HG02884 (cell line): ENCODE measurements around the gene ACSS2.
A peak's percentile ranks its signal among the peaks of the same experiment; 100 is the strongest.
"Not testable (repeated sequence)": the region's sequence is repeated elsewhere in the genome, so short reads cannot be mapped to it uniquely, and the experiment has no call there.

ENCODE experiments used
- ATAC-seq: cut with Tn5 transposase; IDR thresholded peaks from one replicate; pipeline ENCODE4 v1.9.1; 2021; ENCODE audit warnings: mild to moderate bottlenecking, moderate library complexity; ENCODE audit not compliant: unreplicated experiment

Gene ACSS2

GRCh38 chr20:34873583-34874093 lies 2.8 kb upstream of the ACSS2 start:
- ATAC-seq = no peak

GRCh38 chr20:34874094-34874654 lies 2.2 kb upstream of the ACSS2 start:
- ATAC-seq = no peak

GRCh38 chr20:34875642-34876405 lies 588 bp upstream of the ACSS2 start:
- ATAC-seq = peak; percentile 66

- ATAC-seq = no peak
These were observed 3.9 kb downstream of the ACSS2 start for GRCh38 chr20:34880215-34880850.

GRCh38 chr20:34880971-34881370 lies 4.6 kb downstream of the ACSS2 start:
- not testable (repeated sequence) for ATAC-seq

GRCh38 chr20:34881689-34882088 lies 5.3 kb downstream of the ACSS2 start:
- no peak for ATAC-seq

- no peak for ATAC-seq
These were observed 6.8 kb downstream of the ACSS2 start for GRCh38 chr20:34883087-34883688.

- ATAC-seq = no peak
These were observed 7.4 kb downstream of the ACSS2 start for GRCh38 chr20:34883809-34884208.

GRCh38 chr20:34884260-34884659 lies 7.8 kb downstream of the ACSS2 start:
- no peak for ATAC-seq

- ATAC-seq = no peak
These were observed 9.7 kb downstream of the ACSS2 start for GRCh38 chr20:34886122-34886521.

- ATAC-seq = no peak
These were observed 10.6 kb downstream of the ACSS2 start for GRCh38 chr20:34887023-34887422.

- no peak for ATAC-seq
These were observed 12.1 kb downstream of the ACSS2 start for GRCh38 chr20:34888468-34888867.

- ATAC-seq = no peak
These were observed 15.0 kb downstream of the ACSS2 start for GRCh38 chr20:34891166-34892062.

GRCh38 chr20:34892671-34893070 lies 16.3 kb downstream of the ACSS2 start:
- no peak for ATAC-seq

- no peak for ATAC-seq
These were observed 18.3 kb downstream of the ACSS2 start for GRCh38 chr20:34894723-34895122.

- ATAC-seq = no peak
These were observed 19.1 kb downstream of the ACSS2 start for GRCh38 chr20:34895465-34895864.

GRCh38 chr20:34896086-34896621 lies 19.7 kb downstream of the ACSS2 start:
- no peak for ATAC-seq

GRCh38 chr20:34898129-34898528 lies 21.7 kb downstream of the ACSS2 start:
- not testable (repeated sequence) for ATAC-seq

- ATAC-seq = not testable (repeated sequence)
These were observed 22.3 kb downstream of the ACSS2 start for GRCh38 chr20:34898731-34899130.

GRCh38 chr20:34904202-34904621 lies 27.8 kb downstream of the ACSS2 start:
- ATAC-seq = no peak
